Measurements from ENCODE around the gene NR5A1.

GRCh38 chr9:124442379-124442778 is 64.8 kb downstream of the NR5A1 start:
- no peak for TF ChIP-seq POLR2A (IDR thresholded peaks at IDR 0.05)
- no peak for TF ChIP-seq CTCF (IDR thresholded peaks at IDR 0.05)
